ENCODE data around the gene SSBP2.

DNA sequence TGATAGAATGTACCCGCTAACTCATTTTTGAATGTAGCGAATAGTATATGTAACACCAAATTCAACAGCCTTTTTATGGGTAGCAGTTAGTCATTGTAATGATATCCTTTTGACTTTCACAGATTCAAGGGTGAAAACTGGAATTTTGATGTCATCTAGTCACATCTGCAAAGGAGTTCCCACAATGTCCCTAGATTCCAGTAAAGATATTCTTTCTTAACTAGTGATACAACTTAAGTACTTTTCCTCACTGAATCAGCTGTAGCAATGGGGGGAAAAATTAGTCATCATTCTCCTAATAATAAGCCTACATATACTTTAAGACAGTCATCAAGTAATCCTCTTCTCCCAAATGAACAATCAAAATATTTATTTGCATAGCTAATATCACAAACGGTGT lies 11.5 kb upstream of the SSBP2 start:
- no peak for TF ChIP-seq POLR2A (IDR thresholded peaks at IDR 0.05; ENCODE audit: low read depth, low read length)
- TF ChIP-seq, protein P1, sequence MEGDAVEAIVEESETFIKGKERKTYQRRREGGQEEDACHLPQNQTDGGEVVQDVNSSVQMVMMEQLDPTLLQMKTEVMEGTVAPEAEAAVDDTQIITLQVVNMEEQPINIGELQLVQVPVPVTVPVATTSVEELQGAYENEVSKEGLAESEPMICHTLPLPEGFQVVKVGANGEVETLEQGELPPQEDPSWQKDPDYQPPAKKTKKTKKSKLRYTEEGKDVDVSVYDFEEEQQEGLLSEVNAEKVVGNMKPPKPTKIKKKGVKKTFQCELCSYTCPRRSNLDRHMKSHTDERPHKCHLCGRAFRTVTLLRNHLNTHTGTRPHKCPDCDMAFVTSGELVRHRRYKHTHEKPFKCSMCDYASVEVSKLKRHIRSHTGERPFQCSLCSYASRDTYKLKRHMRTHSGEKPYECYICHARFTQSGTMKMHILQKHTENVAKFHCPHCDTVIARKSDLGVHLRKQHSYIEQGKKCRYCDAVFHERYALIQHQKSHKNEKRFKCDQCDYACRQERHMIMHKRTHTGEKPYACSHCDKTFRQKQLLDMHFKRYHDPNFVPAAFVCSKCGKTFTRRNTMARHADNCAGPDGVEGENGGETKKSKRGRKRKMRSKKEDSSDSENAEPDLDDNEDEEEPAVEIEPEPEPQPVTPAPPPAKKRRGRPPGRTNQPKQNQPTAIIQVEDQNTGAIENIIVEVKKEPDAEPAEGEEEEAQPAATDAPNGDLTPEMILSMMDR (IDR thresholded peaks at IDR 0.05; ENCODE audit: extremely low read depth in 1 of 2, insufficient read depth in 1 of 2, low read depth in 1 of 2, low read length in 2 of 2) = no peak
- no peak for TF ChIP-seq EZH2 (IDR thresholded peaks at IDR 0.05; ENCODE audit: borderline replicate concordance, low read depth, low read length, severe bottlenecking)
- TF ChIP-seq GATA2 (IDR thresholded peaks at IDR 0.05; ENCODE audit: insufficient read depth, insufficient read length, low read depth, low read length) = no peak
- no peak for TF ChIP-seq POLR2AphosphoS5 (IDR thresholded peaks at IDR 0.05; ENCODE audit: insufficient read depth, low read depth, low read length)
- TF ChIP-seq, protein P2, sequence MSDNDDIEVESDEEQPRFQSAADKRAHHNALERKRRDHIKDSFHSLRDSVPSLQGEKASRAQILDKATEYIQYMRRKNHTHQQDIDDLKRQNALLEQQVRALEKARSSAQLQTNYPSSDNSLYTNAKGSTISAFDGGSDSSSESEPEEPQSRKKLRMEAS (IDR thresholded peaks at IDR 0.05; ENCODE audit: insufficient read depth, insufficient read length) = no peak
- TF ChIP-seq JUN (IDR thresholded peaks at IDR 0.05; ENCODE audit: borderline replicate concordance, insufficient read depth, insufficient read length, low read depth) = no peak
- TF ChIP-seq MYC (IDR thresholded peaks at IDR 0.05; ENCODE audit: low read depth, low read length) = no peak
- no peak for TF ChIP-seq FOS (IDR thresholded peaks at IDR 0.05; ENCODE audit: borderline replicate concordance, insufficient read depth, low read length)
